Measurements from ENCODE around the gene RNF208. TPM values are rescaled to one million over a fixed set of nuclear protein-coding genes. Genes with fewer than 3 reads are reported as not detected.

The RNF208 gene
- total RNA-seq, 1 donor from 2014 or later = 5.8 TPM

DNA sequence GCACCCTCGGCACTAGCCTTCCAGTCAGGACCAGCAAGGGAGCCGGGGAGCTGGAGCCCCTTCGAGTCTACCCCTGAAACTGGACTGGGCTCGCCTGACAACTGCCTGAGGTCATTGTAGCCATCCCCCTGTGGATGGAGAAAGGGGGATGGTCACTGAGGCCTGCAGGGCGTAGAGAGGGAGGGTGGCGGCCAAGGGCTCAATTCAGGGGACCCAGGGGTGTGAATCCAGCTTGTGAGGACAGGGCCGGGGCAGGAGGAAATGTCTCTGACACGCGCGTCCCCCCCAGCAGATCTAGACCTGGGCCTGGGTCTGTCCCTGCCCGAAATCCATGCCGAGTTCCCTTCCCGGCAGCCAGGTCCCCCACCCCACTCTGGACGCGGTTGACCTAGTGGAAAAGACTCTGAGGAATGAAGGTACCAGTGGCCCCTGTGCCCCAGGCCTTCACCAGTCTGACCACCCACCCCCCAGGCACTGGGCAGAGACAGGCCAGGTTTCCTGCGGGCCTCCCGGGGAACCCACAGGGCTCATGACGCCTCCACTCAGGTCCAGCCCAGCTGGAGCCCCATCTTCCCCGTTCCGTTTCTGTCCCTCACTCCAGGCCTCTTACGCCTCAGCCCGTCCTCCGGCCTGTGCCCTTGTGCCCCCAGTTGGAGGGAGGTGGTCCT is 9.5 kb upstream of the RNF208 start:
- Histone ChIP-seq H3K27ac (no peak overlapping the region), H3K4me3 (no peak overlapping the region), H3K36me3 (no peaks in the 10 kb centered on the region), H3K4me1 (peaks cover 16% of the 10 kb centered on the region), H3K27me3 (ENCODE audit: low read depth) (peaks cover 60% of the 10 kb centered on the region), H3K9me3 (no peaks in the 10 kb centered on the region)
- ATAC-seq = no peak
- DNase-seq = no peak
- TF ChIP-seq, protein P1, sequence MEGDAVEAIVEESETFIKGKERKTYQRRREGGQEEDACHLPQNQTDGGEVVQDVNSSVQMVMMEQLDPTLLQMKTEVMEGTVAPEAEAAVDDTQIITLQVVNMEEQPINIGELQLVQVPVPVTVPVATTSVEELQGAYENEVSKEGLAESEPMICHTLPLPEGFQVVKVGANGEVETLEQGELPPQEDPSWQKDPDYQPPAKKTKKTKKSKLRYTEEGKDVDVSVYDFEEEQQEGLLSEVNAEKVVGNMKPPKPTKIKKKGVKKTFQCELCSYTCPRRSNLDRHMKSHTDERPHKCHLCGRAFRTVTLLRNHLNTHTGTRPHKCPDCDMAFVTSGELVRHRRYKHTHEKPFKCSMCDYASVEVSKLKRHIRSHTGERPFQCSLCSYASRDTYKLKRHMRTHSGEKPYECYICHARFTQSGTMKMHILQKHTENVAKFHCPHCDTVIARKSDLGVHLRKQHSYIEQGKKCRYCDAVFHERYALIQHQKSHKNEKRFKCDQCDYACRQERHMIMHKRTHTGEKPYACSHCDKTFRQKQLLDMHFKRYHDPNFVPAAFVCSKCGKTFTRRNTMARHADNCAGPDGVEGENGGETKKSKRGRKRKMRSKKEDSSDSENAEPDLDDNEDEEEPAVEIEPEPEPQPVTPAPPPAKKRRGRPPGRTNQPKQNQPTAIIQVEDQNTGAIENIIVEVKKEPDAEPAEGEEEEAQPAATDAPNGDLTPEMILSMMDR (IDR thresholded peaks at IDR 0.05) = no peak
- intact Hi-C loops (cut with DNase I) = no loop called here

DNA sequence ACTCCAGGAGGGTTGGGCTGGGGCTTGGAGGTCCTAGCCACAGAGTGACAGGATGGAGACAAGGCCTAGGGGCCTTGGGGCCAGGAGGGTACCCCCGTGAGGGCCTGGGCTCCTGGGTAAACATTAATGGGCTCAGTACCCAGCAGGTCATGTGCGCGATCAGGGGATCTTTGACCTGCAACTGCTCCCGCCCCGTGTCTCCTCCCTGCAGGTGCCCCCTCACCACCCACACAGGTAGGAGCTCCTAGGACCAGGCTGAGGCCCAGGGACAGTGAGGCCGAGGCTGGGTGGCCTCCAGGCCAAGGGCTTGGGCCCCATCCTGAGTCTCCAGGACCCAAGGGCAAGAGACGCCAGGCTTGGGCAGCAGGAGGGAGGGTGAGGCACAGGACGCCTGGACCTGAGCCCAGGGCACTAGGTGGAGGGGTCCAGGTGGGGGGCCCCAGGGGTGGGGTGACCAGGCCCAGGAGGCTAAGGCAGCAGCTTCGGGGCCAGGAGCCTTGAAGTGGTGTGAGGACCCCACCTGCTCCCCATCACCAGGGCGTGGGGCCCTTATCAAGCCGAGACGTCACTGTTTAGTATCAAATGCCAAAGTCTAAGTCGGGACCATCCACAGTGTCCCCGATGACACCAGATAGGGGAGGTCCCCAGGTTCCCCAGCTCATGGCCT is 8.8 kb upstream of the RNF208 start, which contains the start of gene SLC34A3:
Gene SLC34A3 (plus strand): TSS at position 197 of the 667 bp plus-strand sequence. CDS start 802 bp downstream, outside the sequence.
- TF ChIP-seq, protein P1 (IDR thresholded peaks at IDR 0.05) = no peak
- Histone ChIP-seq H3K27ac (no peak within 1 kb of the TSS), H3K36me3 (no peaks in the 10 kb centered on the region), H3K4me3 (no peak within 1 kb of the TSS), H3K27me3 (ENCODE audit: low read depth) (peaks cover 60% of the 10 kb centered on the region), H3K4me1 (peaks cover 13% of the 10 kb centered on the region), H3K9me3 (no peaks in the 10 kb centered on the region)
- ATAC-seq = no peak
- intact Hi-C loops (cut with DNase I) = no loop called here
- DNase-seq = no peak

DNA sequence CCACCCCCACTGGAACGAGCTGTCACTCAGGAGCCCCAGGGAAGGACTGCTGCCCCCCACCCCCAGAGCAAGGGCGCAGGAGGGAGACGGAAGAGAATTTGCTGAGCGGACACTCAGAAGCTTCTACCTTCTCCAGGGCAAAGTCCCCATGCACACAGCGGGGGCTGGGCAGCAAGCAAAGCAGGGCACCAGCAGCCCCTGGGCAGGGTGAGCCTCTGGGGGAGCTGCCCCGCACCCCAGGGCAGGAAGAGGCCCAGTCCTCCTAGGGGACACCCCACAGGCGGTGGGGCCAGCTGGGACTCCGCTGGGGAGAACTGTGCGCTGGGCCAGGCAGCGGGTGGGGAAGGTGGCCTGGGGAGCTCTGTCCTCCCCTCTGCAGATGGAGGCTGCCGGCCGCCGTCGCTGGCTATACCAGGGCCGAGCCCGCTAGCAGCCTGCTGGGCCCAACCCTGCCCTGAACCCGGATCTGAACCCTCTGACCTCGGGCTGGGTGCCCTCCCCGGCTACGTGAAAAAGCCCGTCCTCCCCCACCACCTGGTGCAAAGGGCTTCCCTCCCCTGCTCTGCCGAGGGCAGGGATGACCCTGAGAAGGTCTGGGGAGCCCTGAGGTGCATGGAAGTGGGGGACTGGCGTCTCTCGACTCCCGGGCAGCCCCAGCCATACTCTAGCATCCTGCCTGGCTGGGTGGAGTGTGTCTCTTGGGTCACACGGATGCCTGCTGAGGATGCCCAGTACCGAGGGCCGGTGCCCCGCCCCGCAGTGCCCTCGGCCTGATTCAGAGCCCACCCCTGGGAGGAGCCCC is 8.1 kb upstream of the RNF208 start:
- H3K27ac ChIP-seq = no peak overlapping the region
- DNase-seq (no peak), ATAC-seq (no peak)
- TF ChIP-seq, protein P1 (IDR thresholded peaks at IDR 0.05) = no peak
- no peaks in the 10 kb centered on the region for H3K9me3 ChIP-seq
- peaks cover 60% of the 10 kb centered on the region for H3K27me3 ChIP-seq (ENCODE audit: low read depth)
- H3K36me3 ChIP-seq = no peaks in the 10 kb centered on the region
- peaks cover 13% of the 10 kb centered on the region for H3K4me1 ChIP-seq
- intact Hi-C loops (cut with DNase I) = no loop called here
- H3K4me3 ChIP-seq = no peak overlapping the region

DNA sequence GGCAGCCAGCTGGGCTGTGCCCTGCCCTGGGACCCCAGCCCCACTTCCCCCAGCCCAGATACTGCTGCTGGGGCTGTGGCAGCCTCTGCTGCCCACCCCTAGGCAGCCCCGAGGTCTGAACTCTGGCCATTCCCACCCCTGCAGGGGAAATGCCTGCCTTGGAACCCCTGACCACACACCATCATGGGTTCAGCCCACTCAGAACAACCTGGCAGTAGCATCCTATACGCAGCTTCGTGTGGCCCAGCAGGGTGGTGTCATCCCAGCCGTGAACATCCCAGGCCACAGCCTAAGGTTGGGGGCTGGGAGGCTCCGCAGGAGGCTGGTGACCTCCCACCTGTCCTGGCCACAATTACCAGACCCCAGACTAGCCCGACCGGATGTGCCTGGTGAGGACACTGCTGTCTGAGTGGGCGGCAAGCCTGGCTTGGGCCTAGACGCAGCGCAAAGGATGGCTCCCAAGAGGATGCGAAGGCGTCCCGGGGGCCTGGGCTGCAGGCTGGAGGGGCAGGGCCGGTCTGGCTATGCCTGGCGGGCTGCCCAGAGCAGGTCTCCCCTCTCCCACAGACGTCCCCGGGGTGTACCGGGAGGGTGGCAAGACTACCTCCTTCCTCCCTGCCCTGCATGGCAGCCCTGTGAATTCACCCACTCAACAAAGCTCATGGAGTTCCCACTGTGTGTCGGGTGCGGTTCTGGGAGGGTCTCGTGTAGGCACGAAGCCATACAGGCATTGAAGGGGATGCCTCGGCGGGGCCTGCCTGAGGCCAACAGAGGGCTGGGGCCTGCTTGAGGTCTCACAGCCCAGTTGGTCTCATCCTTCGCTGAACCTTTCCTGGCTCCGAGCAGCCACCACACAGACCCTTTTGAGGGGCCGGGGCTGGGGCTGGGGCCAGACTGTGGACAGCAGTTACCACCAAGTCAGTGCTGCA is 7.2 kb upstream of the RNF208 start:
- peaks cover 53% of the 10 kb centered on the region for H3K27me3 ChIP-seq (ENCODE audit: low read depth)
- H3K4me1 ChIP-seq = peaks cover 17% of the 10 kb centered on the region
- TF ChIP-seq, protein P1 (IDR thresholded peaks at IDR 0.05) = no peak
- no peak overlapping the region for H3K27ac ChIP-seq
- intact Hi-C loops (cut with DNase I) = no loop called here
- H3K36me3 ChIP-seq = no peaks in the 10 kb centered on the region
- DNase-seq (no peak), ATAC-seq (no peak)
- H3K4me3 ChIP-seq = no peak overlapping the region
- H3K9me3 ChIP-seq = no peaks in the 10 kb centered on the region

Measured in lower lobe of right lung (tissue), 2 donors.